Activated naive CD8-positive, alpha-beta T cell (primary cell): ENCODE results near the gene TRIAP1.

Experiments
- H3K27ac Mint-ChIP-seq: one replicate; pipeline ENCODE4 v1.8.0; 2021; ENCODE audit warnings: mixed read lengths
- H3K27me3 Mint-ChIP-seq: one replicate; pipeline ENCODE4 v1.8.0; 2021; ENCODE audit warnings: mixed read lengths
- H3K36me3 Mint-ChIP-seq: one replicate; pipeline ENCODE4 v1.8.0; 2021; ENCODE audit warnings: mixed read lengths
- H3K4me1 Mint-ChIP-seq: one replicate; pipeline ENCODE4 v1.8.0; 2021; ENCODE audit warnings: low read depth, mixed read lengths
- H3K4me3 Mint-ChIP-seq: one replicate; pipeline ENCODE4 v1.8.0; 2021; ENCODE audit warnings: mild to moderate bottlenecking, mixed read lengths
- H3K9me3 Mint-ChIP-seq: one replicate; pipeline ENCODE4 v1.8.0; 2021; ENCODE audit warnings: low read depth, mixed read lengths

TRIAP1 gene

DNA sequence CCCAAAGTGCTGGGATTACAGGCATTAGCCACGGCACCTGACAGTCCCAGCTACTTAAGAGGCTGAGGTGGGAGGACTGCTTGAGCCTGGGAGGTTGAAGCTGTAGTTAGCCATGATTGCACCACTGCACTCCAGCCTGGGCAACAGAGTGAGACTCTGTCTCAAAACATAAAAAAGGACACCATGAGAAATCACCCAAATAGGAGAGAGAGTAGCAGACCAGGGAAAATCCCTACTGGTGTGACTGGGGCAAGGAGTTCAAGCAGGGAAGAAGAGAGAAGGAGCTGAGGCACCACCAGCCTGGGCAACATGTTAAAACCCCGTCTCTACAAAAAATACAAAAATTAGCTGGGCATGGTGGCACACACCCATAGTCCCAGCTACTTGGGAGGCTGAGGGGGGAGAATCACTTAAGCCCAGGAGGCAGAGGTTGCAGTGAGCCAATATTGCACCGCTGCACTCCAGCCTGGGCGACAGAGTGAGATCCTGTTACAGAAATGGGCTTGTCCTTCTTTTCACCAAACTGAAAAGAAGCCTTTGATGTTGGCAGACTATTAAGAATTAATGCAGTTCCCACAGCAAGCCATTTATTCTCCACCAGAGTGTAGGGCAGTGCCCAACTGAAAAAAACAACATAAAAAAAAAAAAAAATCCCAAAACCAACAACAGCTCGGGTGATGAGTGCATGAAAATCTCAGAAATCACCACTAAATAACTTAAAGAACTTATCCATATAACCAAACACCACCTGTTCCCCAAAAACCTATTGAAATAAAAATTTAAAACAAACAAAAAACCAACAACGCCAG is 27.8 kb upstream of the TRIAP1 start:
- H3K27ac Mint-ChIP-seq = no peak overlapping the region
- no peak overlapping the region for H3K4me3 Mint-ChIP-seq
- H3K36me3 Mint-ChIP-seq = no peaks in the 10 kb centered on the region

DNA sequence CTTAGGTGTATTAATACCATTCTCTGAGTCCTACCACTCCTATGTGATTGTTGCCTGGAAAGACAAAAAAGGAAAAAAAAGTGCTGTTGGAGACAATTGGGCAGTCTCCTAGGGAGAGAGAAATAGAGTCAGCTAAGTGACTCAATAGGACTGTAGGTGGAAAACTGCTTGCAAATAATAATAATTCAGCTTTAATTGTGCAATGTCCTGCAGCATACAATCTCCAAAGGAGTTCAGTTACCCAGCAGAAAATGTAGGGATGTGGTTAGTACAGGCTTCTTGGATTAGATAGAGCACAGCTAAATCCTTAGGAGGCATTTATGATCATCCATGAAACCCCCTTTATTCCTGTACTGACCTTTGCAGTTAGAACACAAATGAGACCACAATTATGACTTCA is 26.3 kb upstream of the TRIAP1 start:
- no peak overlapping the region for H3K4me3 Mint-ChIP-seq
- H3K9me3 Mint-ChIP-seq = no peaks in the 10 kb centered on the region
- peaks cover under 1% of the 10 kb centered on the region for H3K36me3 Mint-ChIP-seq
- H3K4me1 Mint-ChIP-seq = peaks cover 15% of the 10 kb centered on the region
- no peak overlapping the region for H3K27ac Mint-ChIP-seq
- H3K27me3 Mint-ChIP-seq = no peaks in the 10 kb centered on the region

More for the DNA sequence above, 27.8 kb upstream of the TRIAP1 start:
- Mint-ChIP-seq H3K4me1 (peaks cover 9% of the 10 kb centered on the region), H3K27me3 (no peaks in the 10 kb centered on the region), H3K9me3 (no peaks in the 10 kb centered on the region)

DNA sequence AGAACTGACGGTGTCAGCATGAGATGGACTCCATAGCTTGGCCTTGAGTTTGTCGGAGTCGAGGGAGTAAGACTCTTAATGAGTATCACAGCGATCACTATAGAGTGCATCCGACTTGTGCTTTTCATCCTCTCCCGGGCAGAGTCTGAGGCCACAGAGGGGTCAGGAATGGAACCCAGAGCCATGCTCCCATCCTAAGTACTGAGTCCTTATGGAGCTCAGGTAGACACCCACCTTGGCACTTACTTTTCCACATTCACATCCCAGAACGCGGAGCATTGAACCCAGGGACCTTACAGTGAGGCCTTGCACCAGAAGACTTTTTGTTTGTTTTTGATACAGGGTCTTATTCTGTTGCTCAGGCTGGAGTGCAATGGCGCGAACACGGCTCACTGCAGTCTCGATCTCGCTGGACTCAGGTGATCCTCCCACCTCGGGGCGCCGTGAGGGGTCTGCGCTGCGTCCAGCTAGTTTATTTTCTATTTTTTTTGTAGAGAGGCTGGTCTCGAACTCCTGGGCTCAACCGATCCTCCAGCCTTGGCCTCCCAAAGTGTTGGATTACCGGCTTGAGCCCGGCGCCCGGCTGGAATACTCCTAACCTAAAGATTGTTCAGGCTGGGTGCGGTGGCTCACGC is 24.1 kb upstream of the TRIAP1 start:
- no peaks in the 10 kb centered on the region for H3K27me3 Mint-ChIP-seq
- H3K4me1 Mint-ChIP-seq = peaks cover 34% of the 10 kb centered on the region
- H3K9me3 Mint-ChIP-seq = no peaks in the 10 kb centered on the region
- peak overlapping the region; percentile 88 for H3K27ac Mint-ChIP-seq
- peak overlapping the region; percentile 94 for H3K4me3 Mint-ChIP-seq
- peaks cover 2% of the 10 kb centered on the region for H3K36me3 Mint-ChIP-seq

DNA sequence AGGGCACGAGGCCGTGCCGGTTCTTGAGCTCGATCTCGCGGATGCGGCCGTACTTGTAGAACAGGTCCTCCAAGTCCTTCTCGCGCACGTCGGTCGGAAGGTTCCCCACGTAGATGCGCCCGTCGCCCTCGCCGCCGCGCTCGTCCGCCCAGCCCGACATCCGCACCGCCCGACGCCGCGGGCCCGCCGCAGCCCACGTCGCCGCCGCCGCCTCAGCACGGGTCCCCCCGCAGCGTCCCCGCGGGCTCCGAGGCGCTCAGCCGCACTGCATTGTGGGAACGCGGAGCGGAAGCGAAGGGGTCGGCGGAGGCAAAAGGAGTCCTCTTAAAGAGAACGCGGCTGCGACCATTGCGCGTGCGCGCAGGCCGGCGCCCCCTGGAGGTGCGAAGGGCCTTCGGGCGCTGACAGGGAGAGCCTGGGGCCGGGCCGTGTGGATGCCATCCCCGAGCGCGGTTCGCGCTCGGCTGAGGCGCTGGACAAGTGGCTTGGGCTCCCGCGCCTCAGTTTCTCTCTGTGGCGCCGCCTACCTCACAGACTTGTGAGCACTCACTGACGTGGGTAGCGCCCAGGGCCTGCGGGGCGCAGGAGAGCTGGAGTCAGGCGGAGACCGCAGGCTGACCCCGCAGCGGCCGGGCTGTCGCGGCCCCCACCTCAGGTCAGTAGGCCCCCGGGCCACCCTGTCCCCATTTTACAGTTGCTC is 23.4 kb upstream of the TRIAP1 start, which contains the start of gene SRSF9:
SRSF9 (minus strand) TSS at position 299 of the 700 bp plus-strand sequence; CDS start at position 160, 139 bp downstream.
- H3K4me3 Mint-ChIP-seq = peak within 1 kb of the TSS; percentile 94

DNA sequence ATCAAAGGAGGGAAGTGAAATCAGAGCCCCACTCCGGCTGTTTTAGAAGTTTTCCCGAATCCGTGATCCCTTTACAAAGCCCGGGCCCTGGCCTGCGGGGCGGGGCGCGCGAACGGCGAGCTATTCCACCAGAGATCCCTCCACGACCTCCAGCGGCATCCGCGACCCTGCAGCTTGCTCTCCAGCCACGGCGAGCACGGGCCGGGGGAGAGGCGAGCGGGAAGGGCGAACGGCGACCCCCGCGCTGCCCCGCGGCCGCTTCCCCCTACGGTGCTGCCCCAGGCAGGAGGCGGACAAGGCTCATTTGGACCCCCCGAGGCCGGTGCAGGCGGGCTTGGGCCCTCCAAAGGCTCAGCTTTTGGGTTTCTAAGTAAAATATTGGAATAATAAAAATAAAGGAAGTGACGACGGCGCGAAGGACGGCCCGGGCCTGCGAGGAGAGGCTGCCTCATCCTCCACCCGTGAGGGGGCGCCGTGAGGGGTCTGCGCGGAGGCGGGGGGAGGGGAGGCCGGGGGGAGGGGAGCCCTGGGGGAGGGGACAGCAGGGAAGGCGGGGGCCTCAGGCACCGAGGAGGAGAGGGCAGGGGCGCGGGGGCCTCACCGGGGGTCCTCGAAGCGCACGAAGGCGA is 22.8 kb upstream of the TRIAP1 start:
- peaks cover 2% of the 10 kb centered on the region for H3K36me3 Mint-ChIP-seq
- peaks cover 42% of the 10 kb centered on the region for H3K4me1 Mint-ChIP-seq
- peak overlapping the region; percentile 87 for H3K27ac Mint-ChIP-seq
- H3K27me3 Mint-ChIP-seq = no peaks in the 10 kb centered on the region
- H3K4me3 Mint-ChIP-seq = peak overlapping the region; percentile 94
- no peaks in the 10 kb centered on the region for H3K9me3 Mint-ChIP-seq

More for the DNA sequence above, 23.4 kb upstream of the TRIAP1 start, which contains the start of gene SRSF9:
- H3K9me3 Mint-ChIP-seq = no peaks in the 10 kb centered on the region
- H3K27me3 Mint-ChIP-seq = no peaks in the 10 kb centered on the region
- peaks cover 38% of the 10 kb centered on the region for H3K4me1 Mint-ChIP-seq
- H3K27ac Mint-ChIP-seq = peak within 1 kb of the TSS; percentile 88
- H3K36me3 Mint-ChIP-seq = peaks cover 2% of the 10 kb centered on the region

DNA sequence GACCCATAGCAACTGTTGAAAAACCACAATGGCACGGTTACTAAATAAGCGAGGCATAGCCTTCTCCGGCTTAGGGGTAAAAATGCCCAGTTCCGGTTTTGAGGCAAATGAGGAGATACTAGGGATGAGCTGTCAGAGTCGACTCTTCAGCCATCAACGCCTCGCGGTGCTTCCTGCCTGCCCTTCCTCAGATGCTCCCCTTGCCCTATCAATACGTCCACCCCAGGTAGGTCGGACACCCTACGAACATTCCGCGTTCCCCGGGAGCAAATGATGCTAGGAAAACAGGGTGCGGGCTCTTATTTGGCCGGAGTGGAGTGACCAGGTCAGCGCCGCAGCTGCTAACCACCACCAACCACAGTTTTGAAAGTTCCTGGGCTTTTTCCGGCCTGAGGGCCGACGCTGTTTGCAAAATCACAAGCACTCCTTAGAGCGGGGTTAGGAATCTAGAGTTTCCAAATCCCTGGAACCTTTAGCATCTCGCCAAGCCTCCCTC is 22.2 kb upstream of the TRIAP1 start:
- peak overlapping the region; percentile 94 for H3K4me3 Mint-ChIP-seq
- H3K27ac Mint-ChIP-seq = peak overlapping the region; percentile 87
- peaks cover 5% of the 10 kb centered on the region for H3K36me3 Mint-ChIP-seq
- no peaks in the 10 kb centered on the region for H3K27me3 Mint-ChIP-seq
- no peaks in the 10 kb centered on the region for H3K9me3 Mint-ChIP-seq
- peaks cover 42% of the 10 kb centered on the region for H3K4me1 Mint-ChIP-seq

DNA sequence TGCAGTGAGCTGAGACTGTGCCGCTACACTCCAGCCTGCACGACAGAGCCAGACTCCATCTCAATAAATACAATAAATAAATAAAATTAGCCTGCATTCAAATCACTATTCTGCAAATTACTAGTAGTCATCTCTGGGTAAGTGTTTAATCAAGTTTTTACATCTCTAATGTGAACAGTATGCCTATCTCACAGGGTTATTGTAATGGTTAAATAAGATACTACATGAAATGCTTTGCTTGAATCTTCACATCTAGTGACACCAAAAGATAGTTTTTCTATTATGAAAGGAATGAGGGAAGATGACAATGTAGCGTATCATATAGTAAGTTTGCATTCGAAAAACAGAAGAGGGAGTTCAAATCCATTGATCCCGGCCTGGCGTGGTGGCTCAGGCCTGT is 21.3 kb upstream of the TRIAP1 start:
- H3K9me3 Mint-ChIP-seq = no peaks in the 10 kb centered on the region
- peaks cover 5% of the 10 kb centered on the region for H3K36me3 Mint-ChIP-seq
- H3K4me1 Mint-ChIP-seq = peaks cover 41% of the 10 kb centered on the region
- no peaks in the 10 kb centered on the region for H3K27me3 Mint-ChIP-seq
- H3K27ac Mint-ChIP-seq = peak overlapping the region; percentile 62
- peak overlapping the region; percentile 94 for H3K4me3 Mint-ChIP-seq

DNA sequence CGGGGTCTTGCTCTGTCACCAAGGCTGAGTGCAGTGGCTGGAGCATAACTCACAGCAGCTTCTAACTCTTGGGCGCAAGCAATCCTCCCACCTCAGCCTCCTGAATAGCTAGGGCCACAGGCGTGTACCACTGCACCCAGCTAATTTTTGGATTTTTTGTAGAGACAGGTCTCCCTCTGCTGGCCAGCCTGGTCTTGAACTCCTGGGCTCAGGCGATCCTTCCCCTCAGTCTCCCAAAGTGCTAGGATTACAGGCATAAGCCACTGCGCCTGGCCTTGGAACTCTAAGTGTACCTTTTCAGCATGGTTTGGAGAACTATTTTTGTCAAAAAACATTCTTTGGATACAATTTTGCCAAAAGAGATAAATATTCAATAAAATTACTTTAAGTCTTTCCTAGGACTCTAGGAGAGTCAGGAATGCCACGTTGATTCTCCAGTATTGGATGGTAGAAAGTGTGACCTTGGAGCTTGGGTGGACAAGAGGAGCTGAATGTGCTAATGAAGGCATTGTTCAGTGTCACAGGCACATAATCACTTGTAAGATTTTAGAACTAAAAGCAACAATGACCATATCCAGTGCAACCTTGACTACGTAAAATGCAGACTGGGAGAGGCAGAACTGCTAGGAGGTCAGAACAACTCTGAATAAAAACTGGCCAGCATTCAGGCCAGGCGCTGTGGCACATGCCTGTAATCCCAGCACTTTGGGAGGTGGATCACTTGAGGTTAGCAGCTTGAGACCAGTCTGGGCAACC is 20.6 kb upstream of the TRIAP1 start:
- H3K36me3 Mint-ChIP-seq = peaks cover 5% of the 10 kb centered on the region
- peak overlapping the region; percentile 62 for H3K4me3 Mint-ChIP-seq
- H3K9me3 Mint-ChIP-seq = no peaks in the 10 kb centered on the region
- no peaks in the 10 kb centered on the region for H3K27me3 Mint-ChIP-seq
- H3K27ac Mint-ChIP-seq = peak overlapping the region; percentile 46
- peaks cover 37% of the 10 kb centered on the region for H3K4me1 Mint-ChIP-seq

DNA sequence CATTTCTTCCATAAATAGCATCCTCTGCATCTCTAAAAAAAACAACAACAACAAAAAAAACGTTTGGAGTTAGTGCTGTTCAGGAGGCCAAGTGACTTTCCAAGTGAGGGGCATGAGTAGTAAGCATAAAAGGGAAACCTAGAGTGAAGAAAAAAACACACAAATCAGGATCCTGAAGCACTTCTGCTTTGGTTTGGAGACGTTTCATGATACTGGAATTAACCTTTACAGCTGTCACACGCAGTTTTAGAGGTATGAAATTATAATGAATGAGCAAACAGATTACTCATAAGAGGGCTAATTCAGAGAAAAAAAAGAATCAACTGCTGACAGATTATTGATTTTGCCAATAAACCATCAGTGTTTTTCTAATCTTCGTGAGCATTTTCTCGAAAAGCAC is 19.6 kb upstream of the TRIAP1 start:
- H3K9me3 Mint-ChIP-seq = no peaks in the 10 kb centered on the region
- H3K36me3 Mint-ChIP-seq = peaks cover 7% of the 10 kb centered on the region
- no peak overlapping the region for H3K4me3 Mint-ChIP-seq
- H3K27me3 Mint-ChIP-seq = no peaks in the 10 kb centered on the region
- H3K27ac Mint-ChIP-seq = peak overlapping the region; percentile 58
- H3K4me1 Mint-ChIP-seq = peaks cover 37% of the 10 kb centered on the region

DNA sequence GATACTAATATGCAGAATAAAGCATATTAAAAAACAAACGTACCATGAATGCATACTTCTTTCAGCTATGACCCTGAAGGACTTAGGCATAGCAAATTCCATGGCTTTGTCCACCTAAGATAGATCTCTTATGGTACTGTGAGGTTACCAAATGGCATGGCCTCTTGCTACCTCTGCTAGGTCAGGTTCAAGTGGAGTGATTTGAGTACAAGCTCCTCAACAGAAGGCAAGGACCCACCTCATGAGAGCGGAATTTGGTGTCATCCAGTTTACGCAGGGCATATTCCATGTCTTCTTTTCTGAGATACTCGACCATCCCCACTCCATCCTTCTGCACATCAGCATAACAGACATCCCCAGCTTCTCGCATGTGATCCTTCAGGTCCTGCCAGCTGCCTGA is 17.5 kb upstream of the TRIAP1 start:
- H3K9me3 Mint-ChIP-seq = no peaks in the 10 kb centered on the region
- peaks cover 33% of the 10 kb centered on the region for H3K4me1 Mint-ChIP-seq
- no peak overlapping the region for H3K4me3 Mint-ChIP-seq
- no peak overlapping the region for H3K27ac Mint-ChIP-seq
- H3K36me3 Mint-ChIP-seq = peaks cover 10% of the 10 kb centered on the region
- no peaks in the 10 kb centered on the region for H3K27me3 Mint-ChIP-seq

DNA sequence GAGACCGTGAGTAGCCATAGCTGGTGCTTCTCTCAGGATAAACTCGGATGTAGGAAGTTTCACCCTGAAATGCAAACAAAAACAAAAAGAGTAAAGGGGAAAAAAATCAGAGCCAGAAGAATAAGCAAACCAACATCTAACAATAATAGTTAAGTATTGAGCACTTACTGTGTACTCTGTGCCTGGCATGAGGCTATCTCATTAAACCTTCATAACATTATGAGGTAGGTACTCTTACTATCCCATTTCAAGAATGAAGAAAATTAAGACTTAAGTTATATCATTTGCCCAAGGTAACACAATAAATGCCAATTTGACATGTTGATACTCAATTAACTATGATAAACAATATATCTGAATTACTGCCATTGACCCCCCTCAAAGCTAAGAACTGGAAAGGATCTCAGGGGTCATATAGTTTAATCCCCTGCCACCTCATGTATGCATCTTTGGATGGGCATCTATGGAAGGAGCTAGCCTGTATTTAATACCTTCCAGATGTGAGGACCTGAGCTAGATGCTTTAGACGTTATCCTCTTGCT is 16.0 kb upstream of the TRIAP1 start:
- Mint-ChIP-seq H3K27ac (peak overlapping the region; percentile 54), H3K4me3 (no peak overlapping the region), H3K9me3 (no peaks in the 10 kb centered on the region), H3K4me1 (peaks cover 24% of the 10 kb centered on the region), H3K27me3 (no peaks in the 10 kb centered on the region), H3K36me3 (peaks cover 7% of the 10 kb centered on the region)

DNA sequence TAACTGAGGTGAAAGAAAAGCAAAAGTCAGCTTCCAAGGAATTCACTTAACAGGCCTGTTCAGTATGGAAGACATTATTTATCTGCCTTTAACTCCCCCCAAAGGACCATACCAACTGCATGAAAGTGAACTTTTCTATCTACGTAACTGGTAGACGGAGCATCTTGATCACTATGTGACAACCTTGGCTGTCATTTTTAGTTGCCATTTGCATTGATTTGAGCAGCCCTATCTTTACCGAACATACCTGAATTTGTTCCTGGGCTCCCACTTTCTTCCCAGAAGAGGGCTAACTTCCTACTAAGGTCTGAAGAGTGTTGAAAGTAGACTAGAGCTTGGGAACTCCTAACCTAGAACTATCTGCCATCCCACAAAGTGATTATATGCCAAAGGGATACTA is 14.0 kb upstream of the TRIAP1 start:
- H3K4me3 Mint-ChIP-seq = no peak overlapping the region
- no peaks in the 10 kb centered on the region for H3K9me3 Mint-ChIP-seq
- no peaks in the 10 kb centered on the region for H3K27me3 Mint-ChIP-seq
- H3K4me1 Mint-ChIP-seq = peaks cover 9% of the 10 kb centered on the region
- peaks cover 7% of the 10 kb centered on the region for H3K36me3 Mint-ChIP-seq
- H3K27ac Mint-ChIP-seq = no peak overlapping the region

DNA sequence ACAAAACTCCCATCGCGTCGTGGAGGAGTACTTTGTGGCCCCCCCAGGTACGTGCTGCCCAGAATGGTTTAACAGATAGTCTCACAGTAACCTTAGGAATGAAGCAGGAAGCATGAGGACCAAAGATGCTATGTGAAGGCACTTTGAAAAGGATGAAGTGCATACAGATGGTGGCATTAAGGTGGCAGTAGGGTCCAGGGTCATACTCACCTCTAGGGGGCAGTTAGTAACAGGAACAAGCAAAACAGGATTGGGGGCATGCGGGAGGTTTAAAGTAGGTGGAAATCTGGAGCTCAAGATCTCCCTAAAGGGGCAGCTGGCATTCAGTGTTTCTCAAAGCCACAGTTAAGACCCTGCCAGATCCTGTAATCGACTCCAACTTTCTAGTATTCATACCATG is 10.9 kb upstream of the TRIAP1 start:
- H3K9me3 Mint-ChIP-seq = no peaks in the 10 kb centered on the region
- H3K4me1 Mint-ChIP-seq = peaks cover 8% of the 10 kb centered on the region
- no peak overlapping the region for H3K27ac Mint-ChIP-seq
- H3K36me3 Mint-ChIP-seq = peaks cover 5% of the 10 kb centered on the region
- no peaks in the 10 kb centered on the region for H3K27me3 Mint-ChIP-seq
- H3K4me3 Mint-ChIP-seq = no peak overlapping the region

DNA sequence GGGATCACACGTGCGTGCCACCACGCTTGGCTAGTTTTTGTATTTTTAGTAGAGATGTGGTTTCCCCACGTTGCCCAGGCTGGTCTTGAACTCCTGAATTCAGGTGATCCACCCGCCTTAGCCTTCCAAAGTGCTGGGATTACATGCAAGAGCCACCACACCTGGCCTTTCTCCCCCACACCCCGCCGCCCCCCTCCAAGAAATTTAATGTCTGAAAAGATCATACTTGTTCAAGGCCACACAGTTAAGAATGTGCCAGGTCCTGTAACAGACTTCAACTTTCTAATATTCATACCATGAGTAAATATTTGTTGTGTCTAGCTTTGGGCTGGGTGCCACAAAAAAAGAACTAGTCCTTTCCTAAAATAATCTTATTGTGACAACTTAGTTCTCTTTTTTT is 9.1 kb upstream of the TRIAP1 start:
- Mint-ChIP-seq H3K27ac (no peak overlapping the region), H3K4me1 (peaks cover 8% of the 10 kb centered on the region), H3K9me3 (no peaks in the 10 kb centered on the region), H3K27me3 (no peaks in the 10 kb centered on the region), H3K36me3 (peaks cover 3% of the 10 kb centered on the region), H3K4me3 (no peak overlapping the region)
